GM23248 (cell line): Measurements from ENCODE around the gene ANKH.

Experiments
- EZH2 ChIP-seq: fragments of 200-600 bp; sonication (generic); IDR thresholded peaks from 2 replicates; pipeline ENCODE4 v1.6.1; 2018; ENCODE audit warnings: antibody characterized with exemption, mild to moderate bottlenecking; ENCODE audit not compliant: insufficient read depth, poor library complexity, severe bottlenecking
- EZH2phosphoT487 ChIP-seq: fragments of 200-600 bp; sonication (generic); IDR thresholded peaks from 2 replicates; pipeline ENCODE4 v1.6.1; 2018; ENCODE audit warnings: antibody characterized with exemption, moderate library complexity, mild to moderate bottlenecking, low read depth; ENCODE audit not compliant: insufficient read depth

DNA sequence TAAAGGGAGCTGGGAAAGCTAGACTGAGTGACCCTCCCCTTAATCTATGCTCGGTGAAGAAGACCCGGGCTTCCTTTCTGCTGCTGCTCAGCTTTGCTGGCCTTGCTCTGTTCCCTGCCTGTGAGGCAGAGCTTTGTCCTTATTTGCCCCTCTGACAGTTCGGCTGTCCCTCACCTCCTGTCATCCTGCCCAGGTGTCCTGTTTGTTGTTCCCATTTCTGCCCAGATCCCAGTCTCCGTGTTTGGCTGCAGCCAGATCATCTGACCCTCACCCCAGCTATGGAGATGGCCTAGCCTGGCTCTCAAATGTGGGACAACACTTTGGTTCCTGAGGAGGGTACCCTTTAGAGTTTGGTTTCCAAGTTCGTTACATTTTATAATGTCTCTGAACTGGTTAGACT lies 186.8 kb downstream of the ANKH start:
- TF ChIP-seq EZH2 (no peak), EZH2phosphoT487 (no peak)
